GM19324 (cell line): ENCODE data around the gene VEGFB.
A peak's percentile ranks its signal among the peaks of the same experiment; 100 is the strongest.

ENCODE experiments used
- ATAC-seq: cut with Tn5 transposase; IDR thresholded peaks from one replicate; pipeline ENCODE4 v1.9.1; 2021; ENCODE audit warnings: mild to moderate bottlenecking, moderate library complexity; ENCODE audit not compliant: unreplicated experiment, low FRiP score

VEGFB gene

DNA sequence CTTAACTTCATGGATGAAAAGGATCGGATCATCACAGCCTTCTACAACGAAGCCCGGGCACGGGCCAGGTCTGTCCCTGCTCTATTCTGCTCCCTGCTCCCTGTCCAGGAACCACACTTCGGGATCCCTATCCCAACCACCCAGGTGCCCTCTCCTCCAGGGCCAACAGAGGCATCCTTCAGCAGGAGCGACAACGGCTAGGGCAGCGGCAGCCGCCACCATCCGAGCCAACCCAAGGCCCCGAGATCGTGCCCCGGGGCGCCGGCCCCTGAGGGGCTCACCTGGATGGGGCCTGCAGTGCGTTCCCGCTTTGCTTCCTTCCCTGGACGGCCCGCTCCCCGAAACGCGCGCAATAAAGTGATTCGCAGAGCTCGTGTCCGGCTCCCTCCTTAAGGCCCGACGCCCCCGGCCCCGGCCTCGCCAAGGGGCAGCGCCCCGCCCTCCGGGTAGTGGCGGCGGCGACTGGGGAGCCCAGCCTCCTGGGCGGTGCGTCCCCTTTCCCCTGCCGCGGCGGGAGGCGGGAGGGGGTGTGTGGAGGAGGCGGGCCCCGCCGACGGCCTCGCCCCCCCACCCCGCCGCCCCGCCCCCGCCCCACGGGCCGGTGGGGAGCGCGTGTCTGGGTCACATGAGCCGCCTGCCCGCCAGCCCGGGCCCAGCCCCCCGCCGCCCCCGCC, at the start of gene VEGFB:
TSS of gene VEGFB (plus strand) at position 672 of the 674 bp plus-strand sequence. CDS start 250 bp downstream, outside the sequence.
- peak; percentile 27 for ATAC-seq

DNA sequence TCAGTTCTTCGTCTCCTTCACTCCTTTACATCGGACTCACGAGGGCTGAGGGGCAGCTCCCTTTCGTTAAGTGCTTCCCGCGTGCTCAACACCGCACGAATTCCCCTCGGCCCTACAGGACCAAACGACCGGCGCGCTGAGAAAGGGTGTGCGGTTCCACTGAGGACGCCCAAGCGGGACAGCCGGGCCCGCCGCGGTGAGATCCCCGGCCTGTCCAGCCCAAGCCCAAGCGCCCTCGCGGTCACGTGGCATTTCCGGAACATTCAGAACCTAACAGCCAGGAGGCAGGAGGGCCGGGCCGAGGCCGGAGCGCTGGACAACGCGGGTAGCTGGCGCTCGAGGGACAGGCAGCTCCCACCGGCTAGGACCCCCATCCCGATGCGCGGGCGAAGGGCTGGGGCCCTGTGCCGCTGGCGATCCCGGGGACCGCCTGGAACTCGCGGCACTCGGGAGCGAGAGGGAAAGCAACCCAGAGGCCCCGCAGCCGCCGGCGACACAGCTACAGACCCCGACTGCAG, 49.1 kb upstream of the VEGFB start:
- peak; percentile 18 for ATAC-seq

- ATAC-seq, result peak; percentile 92
Measured at GRCh38 chr11:64185693-64186491, 48.5 kb upstream of the VEGFB start, which contains the start of gene STIP1. Gene STIP1 (plus strand): TSS chr11:64186171. CDS start chr11:64186262, 91 bp downstream.

DNA sequence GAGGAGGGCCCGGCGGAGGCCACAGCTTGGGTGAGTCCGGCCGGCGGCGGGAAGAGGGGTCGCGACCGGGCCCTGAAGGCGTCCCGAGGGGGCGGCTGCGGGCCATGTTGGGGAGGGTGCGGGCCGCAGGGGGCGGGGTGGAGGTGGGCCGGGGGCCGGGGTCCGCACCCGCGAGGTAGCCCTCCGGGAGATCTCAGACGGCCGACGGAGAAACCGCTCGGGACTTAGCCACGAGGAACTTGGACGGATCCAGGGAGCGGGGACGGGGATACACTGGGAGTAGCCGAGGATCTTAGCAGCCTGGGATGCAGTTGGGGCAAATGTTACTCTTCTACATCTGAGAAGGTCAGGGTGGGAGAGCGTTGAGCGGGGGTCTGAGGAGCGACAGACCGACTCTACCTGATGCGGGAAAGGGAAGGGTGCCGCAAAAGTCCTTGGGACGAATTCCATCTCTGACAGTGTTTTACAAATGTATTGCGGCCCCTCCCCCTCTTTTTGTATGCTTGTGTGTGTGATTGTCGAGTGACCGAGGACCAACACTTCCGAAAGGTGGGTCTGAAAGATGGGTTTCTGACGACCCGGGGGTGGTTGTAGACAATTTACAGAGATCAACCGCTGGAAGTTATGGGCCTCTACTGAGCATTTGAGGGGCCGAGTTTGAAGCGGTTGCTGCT, 47.8 kb upstream of the VEGFB start:
- ATAC-seq, result peak; percentile 16

GRCh38 chr11:64192434-64192833, 42.0 kb upstream of the VEGFB start:
- no peak for ATAC-seq

GRCh38 chr11:64196626-64197025, 37.8 kb upstream of the VEGFB start:
- no peak for ATAC-seq

DNA sequence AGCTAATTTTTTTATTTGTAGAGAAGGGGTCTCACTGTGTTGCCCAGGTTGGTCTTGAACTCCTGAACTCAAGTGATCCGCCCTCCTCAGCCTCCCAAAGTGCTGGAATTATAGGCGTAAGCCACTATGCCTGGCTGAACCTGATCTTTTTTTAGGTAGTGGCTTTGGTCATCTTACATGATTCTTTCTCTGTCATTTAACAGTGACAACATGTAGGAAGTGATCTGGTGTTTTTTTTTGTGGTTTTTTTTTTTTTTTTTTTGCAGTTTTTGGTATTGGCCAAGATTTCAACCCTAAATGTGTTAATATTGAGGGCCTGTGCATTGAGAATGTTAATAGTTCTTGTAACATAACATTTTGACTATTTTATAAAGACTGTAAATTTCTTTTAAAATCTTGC, 35.9 kb upstream of the VEGFB start:
- no peak for ATAC-seq

GRCh38 chr11:64201543-64201942, 32.8 kb upstream of the VEGFB start:
- ATAC-seq, result no peak

GRCh38 chr11:64202992-64203391, 31.4 kb upstream of the VEGFB start:
- ATAC-seq, result no peak

DNA sequence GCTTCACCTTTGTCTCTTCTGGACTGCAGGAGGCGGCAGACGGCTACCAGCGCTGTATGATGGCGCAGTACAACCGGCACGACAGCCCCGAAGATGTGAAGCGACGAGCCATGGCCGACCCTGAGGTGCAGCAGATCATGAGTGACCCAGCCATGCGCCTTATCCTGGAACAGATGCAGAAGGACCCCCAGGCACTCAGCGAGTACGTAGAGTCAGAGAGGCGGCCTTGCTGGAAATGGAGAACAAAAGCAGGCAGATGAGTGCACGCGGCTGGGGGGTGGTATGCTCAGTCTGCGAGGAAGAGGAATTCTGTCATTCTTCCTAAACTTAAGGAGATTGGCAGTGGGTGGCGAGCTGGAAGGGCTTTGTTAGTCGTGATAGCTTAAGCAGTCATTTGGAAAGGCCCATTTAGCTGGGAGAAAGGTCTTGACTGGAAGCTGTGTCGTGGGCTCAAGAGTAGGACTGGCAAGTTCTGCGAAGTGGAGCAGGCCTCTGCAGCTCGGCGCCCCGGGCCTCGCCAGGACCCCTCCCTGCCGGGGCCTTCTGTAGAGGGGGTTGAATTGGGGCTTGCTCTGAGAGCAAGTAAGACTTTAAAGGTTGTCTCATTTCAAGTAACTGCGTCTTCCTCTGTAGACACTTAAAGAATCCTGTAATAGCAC, 30.8 kb upstream of the VEGFB start:
- ATAC-seq, result no peak

GRCh38 chr11:64204080-64204440, 30.3 kb upstream of the VEGFB start:
- no peak for ATAC-seq

GRCh38 chr11:64204464-64204989, 29.9 kb upstream of the VEGFB start:
- no peak for ATAC-seq

GRCh38 chr11:64206457-64207255, 27.7 kb upstream of the VEGFB start, which contains the start of gene FERMT3:
Gene FERMT3 (plus strand): TSS chr11:64206721. CDS start chr11:64207365, 644 bp downstream.
- no peak for ATAC-seq

DNA sequence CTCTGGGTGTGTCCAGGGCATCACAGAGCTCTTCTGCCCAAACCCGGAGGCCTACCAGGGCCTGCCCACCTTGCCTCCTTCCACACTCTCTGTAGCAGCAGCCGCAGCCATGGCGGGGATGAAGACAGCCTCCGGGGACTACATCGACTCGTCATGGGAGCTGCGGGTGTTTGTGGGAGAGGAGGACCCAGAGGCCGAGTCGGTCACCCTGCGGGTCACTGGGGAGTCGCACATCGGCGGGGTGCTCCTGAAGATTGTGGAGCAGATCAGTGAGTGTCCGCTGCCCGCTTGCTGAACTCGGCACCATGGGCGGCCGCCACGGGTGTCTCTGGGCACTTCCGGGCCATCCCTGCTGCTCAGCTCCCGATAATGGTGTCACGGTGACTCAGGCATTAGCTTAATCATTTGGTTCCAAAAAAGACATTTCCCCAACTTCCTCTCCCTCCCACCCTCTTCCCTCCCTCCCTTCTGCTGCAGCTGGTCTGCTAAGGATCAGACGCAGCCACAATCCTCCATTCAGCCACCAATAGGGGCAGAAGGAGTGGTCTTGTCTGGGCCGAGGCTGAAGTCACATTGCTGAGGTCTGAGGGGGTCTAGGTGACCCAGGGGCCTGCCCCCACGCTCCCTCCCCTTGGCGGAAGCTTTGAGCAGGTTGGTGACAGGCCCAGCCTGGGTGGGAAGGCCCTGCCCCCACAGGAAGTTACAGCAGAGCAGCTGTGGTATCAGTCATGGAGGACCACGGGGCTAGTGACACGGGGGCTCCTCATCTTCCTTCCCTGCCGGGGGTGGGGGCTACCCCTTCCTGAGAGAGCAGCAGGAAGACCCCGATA, 26.9 kb upstream of the VEGFB start:
- ATAC-seq, result peak; percentile 42

DNA sequence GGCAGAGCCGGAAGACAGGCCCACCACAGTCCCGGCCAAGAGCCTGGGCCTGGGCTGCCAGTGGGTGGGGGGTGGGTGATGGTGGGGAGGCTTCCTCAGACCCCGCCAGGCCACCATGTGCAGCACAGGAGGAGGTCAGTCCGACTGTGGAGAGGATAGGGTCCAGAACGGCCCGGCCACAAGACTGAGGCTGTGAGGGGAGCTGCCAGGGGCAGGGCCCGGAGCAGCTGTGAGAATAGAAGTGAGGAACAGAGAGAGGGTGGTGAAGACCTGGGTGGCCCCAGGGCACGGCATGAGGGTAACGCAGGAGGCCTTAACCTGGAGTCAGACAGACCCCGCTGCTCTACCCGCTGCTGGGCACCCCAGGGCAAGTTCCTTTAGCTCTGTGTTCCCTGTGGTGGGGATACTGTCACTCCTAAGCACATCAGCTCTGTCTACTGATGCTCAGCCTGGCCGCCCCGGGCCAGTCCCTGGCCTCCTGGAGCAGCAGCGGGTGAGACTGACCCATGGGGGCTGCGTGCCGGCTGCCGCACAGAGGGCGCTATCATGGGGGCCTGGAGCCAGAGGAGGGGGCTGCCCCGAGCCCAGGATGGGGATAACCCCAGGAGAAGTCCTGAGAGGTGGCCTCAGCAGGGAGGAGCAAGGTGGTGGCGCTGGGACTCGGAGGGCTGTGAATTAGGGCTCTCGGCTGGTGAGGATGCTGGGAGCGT, 26.1 kb upstream of the VEGFB start:
- no peak for ATAC-seq

- ATAC-seq, result no peak
Measured at GRCh38 chr11:64208796-64209562, 25.4 kb upstream of the VEGFB start.

DNA sequence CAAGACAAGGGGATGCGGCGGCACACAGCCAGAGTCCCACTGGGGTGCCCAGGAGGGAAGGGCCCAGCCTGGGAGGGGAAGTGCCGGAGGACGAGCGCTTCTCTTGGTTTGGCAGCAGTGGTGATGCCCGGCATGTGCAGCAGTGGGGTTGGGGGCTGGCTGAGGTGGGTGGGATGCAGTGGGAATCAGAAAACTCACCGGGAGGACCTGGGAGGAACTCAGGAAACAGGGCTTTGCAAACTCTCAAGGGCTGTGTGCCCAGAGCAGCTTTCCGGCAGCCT, 24.9 kb upstream of the VEGFB start:
- no peak for ATAC-seq
